Thyroid gland (tissue), 4 donors: ENCODE data around the gene RASSF8. TPM values are rescaled to one million over a fixed set of nuclear protein-coding genes. Genes with fewer than 3 reads are reported as not detected.
A peak's percentile ranks its signal among the peaks of the same experiment; 100 is the strongest.

Experiments
- DNase-seq, 2 donors: peaks; one replicate each; pipeline ENCODE4 v3.0.0-alpha.2; 2019
- H3K27ac ChIP-seq, 3 donors: fragments of 200-600 bp; sonication (generic); 1 replicate in 2 of 3; 2 replicates in 1 of 3; pipeline ENCODE4 v1.5.1; 2016 to 2019; ENCODE audit warnings: mild to moderate bottlenecking in 1 of 3, moderate library complexity in 1 of 3
- H3K27me3 ChIP-seq: fragments of 200-600 bp; sonication (generic); one replicate; pipeline ENCODE4 v1.5.1; 2019
- H3K36me3 ChIP-seq, 2 donors: fragments of 200-600 bp; sonication (generic); one replicate each; pipeline ENCODE4 v1.5.1; 2016 to 2019
- H3K4me1 ChIP-seq, 2 donors: fragments of 200-600 bp; sonication (generic); one replicate each; pipeline ENCODE4 v1.5.1; 2017 to 2019
- H3K4me3 ChIP-seq, 3 donors: fragments of 200-600 bp; sonication (generic); replicated peaks in 1 of 3; 1 replicate in 2 of 3; 2 replicates in 1 of 3; pipeline ENCODE4 v1.5.1; 2016; ENCODE audit warnings: mild to moderate bottlenecking in 1 of 3
- H3K9me3 ChIP-seq: fragments of 200-600 bp; sonication (generic); one replicate; pipeline ENCODE4 v1.5.1; 2017
- CTCF ChIP-seq, 6 experiments: fragments of 200-600 bp in 3 of 6; fragments of 450-650 bp in 3 of 6; sonication (generic) in 3 of 6; IDR thresholded peaks; one replicate each; pipeline ENCODE4 v1.5.1; 2016 to 2019; ENCODE audit warnings: antibody characterized with exemption in 6 of 6, mild to moderate bottlenecking in 2 of 6, inconsistent platforms in 1 of 6, moderate library complexity in 1 of 6
- POLR2A ChIP-seq, 2 donors: fragments of 450-650 bp; IDR thresholded peaks; one replicate each; pipeline ENCODE4 v1.6.1; 2017; ENCODE audit warnings: antibody characterized with exemption in 2 of 2, mild to moderate bottlenecking in 2 of 2, moderate library complexity in 1 of 2
- WGBS, 2 donors: methylation state at CpG; one replicate each; pipeline ENCODE4 v1.1.5; 2017; 5-methylcytosine and 5-hydroxymethylcytosine counted together
- intact Hi-C: fragments of 100-400 bp; cut with DNase I; formaldehyde crosslinking; loops from one replicate; pipeline ENCODE4 v1.15.1; 2023
- total RNA-seq, 4 donors: library from RNA; depleted of rRNA; stranded (reverse); fragments of >200 nt; gene quantifications; one replicate each; pipeline ENCODE4 v1.2.3, GENCODE V29; 2016

RASSF8 gene
- total RNA-seq, 4 donors from 2014 or later, result 20.1 to 69.1 (median 33.5) TPM

- Histone ChIP-seq H3K36me3 (no peaks in the 10 kb centered on the region), H3K4me3 (no peak overlapping the region), H3K9me3 (no peaks in the 10 kb centered on the region), H3K4me1 (peaks cover 0 to 3% of the 10 kb centered on the region in 2 donors), H3K27me3 (no peaks in the 10 kb centered on the region), H3K27ac (no peak overlapping the region)
- intact Hi-C loops, result loop anchor here (5.0 to 10.0 kb wide), 3 partner anchors 70 to 593 kb away; partner anchors contain the start of gene RASSF8
- no peak for TF ChIP-seq CTCF (IDR thresholded peaks at IDR 0.05)
- TF ChIP-seq POLR2A (IDR thresholded peaks at IDR 0.05), result no peak
- no peak for DNase-seq
Measured at GRCh38 chr12:26027401-26027800, 68.9 kb downstream of the RASSF8 start.

GRCh38 chr12:26028953-26029735 lies 70.7 kb downstream of the RASSF8 start:
- no peaks in the 10 kb centered on the region for H3K36me3 ChIP-seq
- WGBS, 2 donors, result 55 to 60% methylated on average over 4 of the region's 4 CpGs
- intact Hi-C loops, result loop anchor here (5.0 to 10.0 kb wide), 3 partner anchors 72 to 594 kb away; partner anchors contain the start of gene RASSF8
- H3K4me3 ChIP-seq, result no peak overlapping the region
- TF ChIP-seq CTCF (IDR thresholded peaks at IDR 0.05) (peak; percentile 57 to 88 (median 73)), POLR2A (IDR thresholded peaks at IDR 0.05) (no peak)
- peaks cover 0 to 3% of the 10 kb centered on the region in 2 donors for H3K4me1 ChIP-seq
- H3K27ac ChIP-seq, result no peak overlapping the region
- no peaks in the 10 kb centered on the region for H3K27me3 ChIP-seq
- H3K9me3 ChIP-seq, result no peaks in the 10 kb centered on the region
- DNase-seq, result peak; percentile 23 to 26

- DNase-seq, result no peak
- Histone ChIP-seq H3K27me3 (no peaks in the 10 kb centered on the region), H3K36me3 (no peaks in the 10 kb centered on the region), H3K9me3 (no peaks in the 10 kb centered on the region), H3K4me3 (no peak overlapping the region), H3K4me1 (peaks cover 0 to 3% of the 10 kb centered on the region in 2 donors), H3K27ac (no peak overlapping the region)
- 78 to 84% methylated on average over 3 of the region's 3 CpGs for WGBS, 2 donors
- intact Hi-C loops, result loop anchor here (5.0 to 10.0 kb wide), 3 partner anchors 72 to 595 kb away; partner anchors contain the start of gene RASSF8
- no peak for TF ChIP-seq CTCF (IDR thresholded peaks at IDR 0.05)
- TF ChIP-seq POLR2A (IDR thresholded peaks at IDR 0.05), result no peak
Measured at GRCh38 chr12:26029736-26030022, 71.2 kb downstream of the RASSF8 start.

GRCh38 chr12:26030371-26030770 lies 71.9 kb downstream of the RASSF8 start:
- WGBS, 2 donors, result 89 to 92% methylated on average over 3 of the region's 3 CpGs
- Histone ChIP-seq H3K4me3 (no peak overlapping the region), H3K9me3 (no peaks in the 10 kb centered on the region), H3K27me3 (no peaks in the 10 kb centered on the region), H3K36me3 (no peaks in the 10 kb centered on the region), H3K4me1 (peaks cover 0 to 3% of the 10 kb centered on the region in 2 donors), H3K27ac (no peak overlapping the region)
- TF ChIP-seq POLR2A (IDR thresholded peaks at IDR 0.05) (no peak), CTCF (IDR thresholded peaks at IDR 0.05) (no peak)
- no peak for DNase-seq
- intact Hi-C loops, result no loop called here

- no peaks in the 10 kb centered on the region for H3K9me3 ChIP-seq
- no peak for DNase-seq
- H3K27me3 ChIP-seq, result no peaks in the 10 kb centered on the region
- intact Hi-C loops, result no loop called here
- TF ChIP-seq POLR2A (IDR thresholded peaks at IDR 0.05) (no peak), CTCF (IDR thresholded peaks at IDR 0.05) (no peak)
- peaks cover 0 to 3% of the 10 kb centered on the region in 2 donors for H3K4me1 ChIP-seq
- H3K27ac ChIP-seq, result no peak overlapping the region
- no peak overlapping the region for H3K4me3 ChIP-seq
- H3K36me3 ChIP-seq, result no peaks in the 10 kb centered on the region
- WGBS, 2 donors, result 93 to 95% methylated on average over 2 of the region's 2 CpGs
Measured at GRCh38 chr12:26031318-26031717, 72.8 kb downstream of the RASSF8 start.
